Right renal cortex interstitium (tissue), 3 donors: Measurements from ENCODE around the gene VPS25. TPM values are rescaled to one million over a fixed set of nuclear protein-coding genes. Genes with fewer than 3 reads are reported as not detected.
"Not testable (repeated sequence)": the region's sequence is repeated elsewhere in the genome, so short reads cannot be mapped to it uniquely, and the experiment has no call there.

Source experiments
- DNase-seq, 3 donors: peaks; one replicate each; pipeline ENCODE4 v3.0.0-alpha.2; 2013; ENCODE audit warnings: low read depth in 3 of 3, low spot score in 2 of 3
- polyA plus RNA-seq, 3 donors: library from polyadenylated mRNA; unstranded; fragments of 120-200 nt; gene quantifications; one replicate each; pipeline ENCODE4 v1.2.1, GENCODE V29; 2013; ENCODE audit not compliant: insufficient read length in 3 of 3

Gene VPS25
- 100 to 1,000 TPM in 1 of 3 donors, 10 to 100 TPM in 2; 95.3 to 105 (median 97.8) TPM for polyA plus RNA-seq

GRCh38 chr17:42773290-42774035 is at the start of gene VPS25:
TSS of gene VPS25 (plus strand) at chr17:42773449. CDS start at chr17:42773476, 27 bp downstream.
- peak in 2 of 3 donors; percentile 68 to 71 for DNase-seq

GRCh38 chr17:42723636-42724035 is 49.6 kb upstream of the VPS25 start:
- no peak for DNase-seq

- no peak for DNase-seq
These were observed 48.1 kb upstream of the VPS25 start for GRCh38 chr17:42725143-42725542.

- no peak for DNase-seq
These were observed 32.5 kb upstream of the VPS25 start for GRCh38 chr17:42740699-42741098.

- DNase-seq: not testable (repeated sequence)
These were observed 30.3 kb upstream of the VPS25 start for GRCh38 chr17:42742916-42743315.

- DNase-seq: peak in 1 of 3 donors; percentile 27
These were observed 29.5 kb upstream of the VPS25 start for GRCh38 chr17:42743595-42744282.

- DNase-seq: no peak
These were observed 28.9 kb upstream of the VPS25 start for GRCh38 chr17:42744283-42744805.

GRCh38 chr17:42744806-42745617 is 28.2 kb upstream of the VPS25 start, which contains the start of gene EZH1:
TSS of gene EZH1 (minus strand) at chr17:42745040. CDS start at chr17:42728941, 16,099 bp downstream.
- DNase-seq: peak; percentile 67 to 81 (median 80)

- DNase-seq: no peak
These were observed 24.9 kb upstream of the VPS25 start for GRCh38 chr17:42748202-42748907.

- no peak for DNase-seq
These were observed 24.1 kb upstream of the VPS25 start for GRCh38 chr17:42748908-42749798.

- no peak for DNase-seq
These were observed 22.4 kb upstream of the VPS25 start for GRCh38 chr17:42750739-42751344.

GRCh38 chr17:42751628-42752027 is 21.6 kb upstream of the VPS25 start:
- no peak for DNase-seq

- DNase-seq: no peak
These were observed 18.5 kb upstream of the VPS25 start for GRCh38 chr17:42754782-42755181.

- DNase-seq: no peak
These were observed 13.1 kb upstream of the VPS25 start for GRCh38 chr17:42759982-42760651.

GRCh38 chr17:42760652-42761581 is 12.3 kb upstream of the VPS25 start, which contains the start of gene RAMP2:
TSS of gene RAMP2 (plus strand) at chr17:42761227. CDS start at chr17:42761262, 35 bp downstream.
- DNase-seq: no peak

- DNase-seq: no peak
These were observed 11.6 kb upstream of the VPS25 start for GRCh38 chr17:42761638-42762037.

- DNase-seq: no peak
These were observed 7.1 kb upstream of the VPS25 start for GRCh38 chr17:42766124-42766523.
